ENCODE measurements around the gene BEGAIN.

Gene BEGAIN

DNA sequence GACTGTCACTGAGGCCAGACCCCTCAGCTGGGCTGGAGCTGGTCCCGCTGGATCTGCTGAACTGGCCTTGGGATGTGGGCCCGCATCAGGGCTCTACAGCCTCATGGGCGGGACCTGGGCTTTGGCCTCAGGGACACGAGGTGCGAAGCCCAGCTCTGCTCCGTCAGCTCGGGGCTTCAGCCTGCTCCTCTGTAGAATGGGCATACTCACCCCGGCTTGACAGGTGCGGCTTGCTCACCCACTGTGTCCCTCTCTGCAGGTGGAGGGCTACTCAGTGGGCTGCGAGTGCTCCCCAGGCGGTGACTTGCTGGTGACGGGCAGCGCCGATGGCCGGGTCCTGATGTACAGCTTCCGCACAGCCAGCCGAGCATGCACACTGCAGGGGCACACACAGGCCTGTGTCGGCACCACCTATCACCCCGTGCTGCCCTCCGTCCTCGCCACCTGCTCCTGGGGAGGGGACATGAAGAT is 57.6 kb downstream of the BEGAIN start:
- DNase-seq (ENCODE audit: low read depth in 2 of 2): no peak
- TF ChIP-seq, protein P1, sequence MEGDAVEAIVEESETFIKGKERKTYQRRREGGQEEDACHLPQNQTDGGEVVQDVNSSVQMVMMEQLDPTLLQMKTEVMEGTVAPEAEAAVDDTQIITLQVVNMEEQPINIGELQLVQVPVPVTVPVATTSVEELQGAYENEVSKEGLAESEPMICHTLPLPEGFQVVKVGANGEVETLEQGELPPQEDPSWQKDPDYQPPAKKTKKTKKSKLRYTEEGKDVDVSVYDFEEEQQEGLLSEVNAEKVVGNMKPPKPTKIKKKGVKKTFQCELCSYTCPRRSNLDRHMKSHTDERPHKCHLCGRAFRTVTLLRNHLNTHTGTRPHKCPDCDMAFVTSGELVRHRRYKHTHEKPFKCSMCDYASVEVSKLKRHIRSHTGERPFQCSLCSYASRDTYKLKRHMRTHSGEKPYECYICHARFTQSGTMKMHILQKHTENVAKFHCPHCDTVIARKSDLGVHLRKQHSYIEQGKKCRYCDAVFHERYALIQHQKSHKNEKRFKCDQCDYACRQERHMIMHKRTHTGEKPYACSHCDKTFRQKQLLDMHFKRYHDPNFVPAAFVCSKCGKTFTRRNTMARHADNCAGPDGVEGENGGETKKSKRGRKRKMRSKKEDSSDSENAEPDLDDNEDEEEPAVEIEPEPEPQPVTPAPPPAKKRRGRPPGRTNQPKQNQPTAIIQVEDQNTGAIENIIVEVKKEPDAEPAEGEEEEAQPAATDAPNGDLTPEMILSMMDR (IDR thresholded peaks at IDR 0.05; ENCODE audit: low read depth, low read length): no peak
- no peak overlapping the region for H3K4me3 ChIP-seq (replicated peaks in 1 of 2; ENCODE audit: low read depth in 2 of 2, low read length in 2 of 2)

DNA sequence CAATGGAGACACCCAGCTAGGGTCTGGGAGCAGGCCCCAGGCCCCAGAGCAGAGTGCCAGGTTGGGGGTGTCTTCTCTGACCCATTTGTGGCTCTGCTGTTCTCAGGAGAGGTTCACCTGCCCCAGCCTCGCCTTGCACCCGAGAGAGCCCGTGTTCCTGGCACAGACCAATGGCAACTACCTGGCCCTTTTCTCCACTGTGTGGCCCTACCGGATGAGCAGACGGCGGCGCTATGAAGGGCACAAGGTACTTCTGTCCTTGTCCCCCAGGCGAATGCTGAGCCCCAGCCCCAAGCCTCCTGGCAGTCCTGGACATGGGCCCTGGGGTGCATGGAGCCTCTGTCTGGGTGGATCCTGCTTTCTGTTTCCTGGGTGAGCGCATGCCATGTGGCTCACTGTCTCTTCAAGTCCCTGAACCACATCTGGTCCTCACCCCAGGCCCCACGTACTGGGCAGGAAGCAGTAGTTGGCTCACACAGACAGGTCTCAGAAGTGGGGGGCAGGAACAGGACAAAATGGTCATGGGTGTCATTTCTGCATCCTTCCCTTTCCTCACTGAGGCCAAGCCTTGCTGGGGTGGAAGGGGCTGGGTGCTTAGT is 58.2 kb downstream of the BEGAIN start:
- H3K4me3 ChIP-seq (replicated peaks in 1 of 2; ENCODE audit: low read depth in 2 of 2, low read length in 2 of 2): no peak overlapping the region

DNA sequence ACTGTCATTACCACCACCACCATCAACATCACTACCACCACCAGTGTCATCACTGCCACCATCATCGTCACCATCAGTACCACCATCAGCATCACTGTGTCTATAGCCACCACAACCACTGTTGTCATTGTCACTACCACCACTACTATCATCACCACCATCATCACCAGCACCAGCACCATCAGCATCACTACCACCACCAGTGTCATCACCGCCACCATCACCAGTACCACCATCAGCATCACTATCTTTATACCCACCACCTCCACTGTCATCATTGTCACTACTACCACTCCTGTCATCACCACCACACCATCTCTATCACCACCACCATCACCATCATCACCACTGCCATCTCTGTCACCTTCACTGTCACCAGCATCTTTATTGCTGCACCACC is 60.6 kb downstream of the BEGAIN start:
- DNase-seq (ENCODE audit: low read depth in 2 of 2): no peak
- TF ChIP-seq, protein P1 (IDR thresholded peaks at IDR 0.05; ENCODE audit: low read depth, low read length): no peak

More for the DNA sequence above, 58.2 kb downstream of the BEGAIN start:
- TF ChIP-seq, protein P1 (IDR thresholded peaks at IDR 0.05; ENCODE audit: low read depth, low read length): no peak
- DNase-seq (ENCODE audit: low read depth in 2 of 2): no peak

DNA sequence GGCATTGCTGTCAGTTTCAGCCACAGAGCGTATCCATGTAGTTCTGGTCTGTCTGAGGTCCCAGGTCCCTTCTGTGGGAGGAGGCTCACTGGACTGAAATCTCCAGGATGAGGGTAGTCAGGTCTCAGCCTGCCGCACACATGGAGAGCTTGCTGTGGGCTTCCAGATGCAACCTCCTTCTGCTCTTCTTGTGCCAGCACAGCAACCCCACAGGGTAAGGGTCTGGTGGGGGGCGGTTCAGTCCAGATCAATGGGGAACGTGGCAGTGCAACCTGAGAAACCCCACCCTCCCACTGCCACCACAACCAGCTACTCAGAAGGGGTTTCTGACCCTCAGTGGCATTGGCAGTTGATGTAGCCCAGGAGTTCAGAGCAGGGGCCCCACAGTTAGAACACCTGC is 61.2 kb downstream of the BEGAIN start:
- TF ChIP-seq, protein P1 (IDR thresholded peaks at IDR 0.05; ENCODE audit: low read depth, low read length): no peak
- no peak overlapping the region for H3K4me3 ChIP-seq (replicated peaks in 1 of 2; ENCODE audit: low read depth in 2 of 2, low read length in 2 of 2)
- no peak for DNase-seq (ENCODE audit: low read depth in 2 of 2)

More for the DNA sequence above, 60.6 kb downstream of the BEGAIN start:
- H3K4me3 ChIP-seq (replicated peaks in 1 of 2; ENCODE audit: low read depth in 2 of 2, low read length in 2 of 2): no peak overlapping the region

DNA sequence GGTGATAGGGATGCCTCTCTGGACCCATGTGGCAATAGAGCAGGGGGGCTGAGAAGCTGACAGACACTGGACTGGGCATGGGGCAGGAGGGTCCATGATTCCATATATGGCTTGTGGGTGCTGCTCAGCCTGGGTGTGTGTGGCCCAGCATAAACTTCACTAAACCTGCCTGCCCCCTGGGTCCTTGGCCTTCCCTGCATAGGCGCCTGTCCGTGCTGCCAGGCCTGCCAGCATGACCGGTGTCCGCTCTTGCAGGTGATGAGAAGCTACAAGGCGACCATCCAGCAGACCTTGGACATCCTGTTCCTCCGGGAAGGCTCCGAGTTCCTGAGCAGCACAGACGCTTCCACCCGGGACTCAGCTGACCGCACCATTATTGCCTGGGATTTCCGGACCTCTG is 61.6 kb downstream of the BEGAIN start:
- DNase-seq (ENCODE audit: low read depth in 2 of 2): no peak
- TF ChIP-seq, protein P1 (IDR thresholded peaks at IDR 0.05; ENCODE audit: low read depth, low read length): no peak
- no peak overlapping the region for H3K4me3 ChIP-seq (replicated peaks in 1 of 2; ENCODE audit: low read depth in 2 of 2, low read length in 2 of 2)

DNA sequence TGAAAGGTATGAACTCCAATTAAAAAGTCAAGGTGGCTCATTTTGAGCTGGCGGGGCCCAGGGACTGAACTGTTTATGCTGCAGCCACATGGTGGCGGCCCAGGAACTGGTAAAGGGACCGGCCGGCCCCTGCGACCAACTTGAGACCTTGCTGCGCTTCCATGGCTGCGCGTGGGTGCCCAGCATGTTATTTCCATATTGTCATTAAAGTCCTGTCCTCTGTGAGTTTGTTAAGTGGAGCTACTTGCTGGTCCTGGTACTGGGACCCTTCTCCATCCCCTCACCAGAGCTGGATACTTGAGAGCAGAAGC is 62.3 kb downstream of the BEGAIN start:
- H3K4me3 ChIP-seq (replicated peaks in 1 of 2; ENCODE audit: low read depth in 2 of 2, low read length in 2 of 2): no peak overlapping the region
- peak in 1 of 2 donors; percentile 19 for DNase-seq (ENCODE audit: low read depth in 2 of 2)
- TF ChIP-seq, protein P1 (IDR thresholded peaks at IDR 0.05; ENCODE audit: low read depth, low read length): no peak

Measured in cardiac fibroblast (primary cell).